Measurements from ENCODE around the gene FRMPD4. TPM values are rescaled to one million over a fixed set of nuclear protein-coding genes. Genes with fewer than 3 reads are reported as not detected.

The FRMPD4 gene
- total RNA-seq, 4 donors from 2014 or later, result under 0.01 to 0.39 (median 0.30) TPM; not detected in 1

DNA sequence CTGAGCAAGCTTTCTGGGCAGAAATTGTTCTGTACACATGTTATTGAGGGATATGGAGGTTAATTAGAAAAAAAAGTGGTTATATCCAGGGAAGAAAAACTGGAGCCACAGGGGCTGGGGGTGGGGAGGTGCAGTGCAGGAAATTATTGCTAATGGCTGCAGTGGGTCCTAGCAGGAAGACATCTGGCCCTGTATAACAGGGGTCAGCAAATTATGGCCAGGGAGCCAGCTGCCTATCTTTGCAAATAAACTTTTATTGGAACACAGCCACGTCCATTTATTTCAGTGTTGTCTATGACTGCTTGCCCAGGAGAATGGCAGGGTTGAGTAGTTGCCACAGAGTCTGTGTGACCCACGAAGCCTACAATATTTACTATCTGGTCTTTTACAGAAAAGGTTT is 629.6 kb downstream of the FRMPD4 start:
- Histone ChIP-seq H3K9me3 (no peaks in the 10 kb centered on the region), H3K36me3 (no peaks in the 10 kb centered on the region), H3K4me3 (no peak overlapping the region), H3K4me1 (no peaks in the 10 kb centered on the region), H3K27ac (no peak overlapping the region), H3K27me3 (peaks cover 0 to 8% of the 10 kb centered on the region in 2 donors)
- 33 to 46% methylated on average over 2 of the region's 2 CpGs for WGBS, 2 donors
- TF ChIP-seq EP300 (IDR thresholded peaks at IDR 0.05), result no peak
- no peak for TF ChIP-seq POLR2A (IDR thresholded peaks at IDR 0.05)
- no peak for TF ChIP-seq CTCF (IDR thresholded peaks at IDR 0.05)
- no peak for DNase-seq (ENCODE audit: low spot score in 2 of 2)

DNA sequence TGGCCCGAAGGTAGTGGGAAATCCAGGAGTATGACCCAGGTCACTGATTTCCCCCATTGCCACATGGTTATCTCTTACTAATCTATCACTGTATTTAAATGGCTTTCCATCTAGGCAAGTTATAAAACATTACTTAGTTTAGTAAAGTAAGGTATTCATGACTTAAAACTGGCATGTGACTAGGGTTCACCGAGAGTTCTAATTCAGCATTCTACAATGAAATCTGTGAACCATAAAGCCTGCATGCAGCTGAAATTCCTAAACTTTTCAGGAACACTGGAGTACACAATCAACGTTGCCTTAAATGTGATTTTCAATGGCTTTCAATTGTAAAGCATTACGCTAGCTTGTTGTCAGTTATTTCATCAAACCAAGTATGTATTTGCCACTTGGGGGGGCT is 630.2 kb downstream of the FRMPD4 start:
- no peaks in the 10 kb centered on the region for H3K9me3 ChIP-seq
- H3K36me3 ChIP-seq, result no peaks in the 10 kb centered on the region
- no peaks in the 10 kb centered on the region for H3K4me1 ChIP-seq
- no peak overlapping the region for H3K27ac ChIP-seq
- WGBS, 2 donors, result 89% methylated on average over 4 of the region's 4 CpGs
- TF ChIP-seq EP300 (IDR thresholded peaks at IDR 0.05) (no peak), POLR2A (IDR thresholded peaks at IDR 0.05) (no peak), CTCF (IDR thresholded peaks at IDR 0.05) (no peak)
- DNase-seq (ENCODE audit: low spot score in 2 of 2), result no peak
- H3K4me3 ChIP-seq, result no peak overlapping the region
- H3K27me3 ChIP-seq, result peaks cover 0 to 14% of the 10 kb centered on the region in 2 donors

- no peak for DNase-seq (ENCODE audit: low spot score in 2 of 2)
- H3K36me3 ChIP-seq, result no peaks in the 10 kb centered on the region
- H3K27me3 ChIP-seq, result peaks cover 0 to 27% of the 10 kb centered on the region in 2 donors
- no peak overlapping the region for H3K4me3 ChIP-seq
- TF ChIP-seq POLR2A (IDR thresholded peaks at IDR 0.05) (no peak), EP300 (IDR thresholded peaks at IDR 0.05) (no peak), CTCF (IDR thresholded peaks at IDR 0.05) (peak in 4 of 5 experiments; percentile 12 to 45 (median 28))
- no peak overlapping the region for H3K27ac ChIP-seq
- no peaks in the 10 kb centered on the region for H3K4me1 ChIP-seq
- whole genome bisulfite sequencing, 2 donors, result 34 to 51% methylated on average over 5 of the region's 5 CpGs
- H3K9me3 ChIP-seq, result no peaks in the 10 kb centered on the region
Measured at GRCh38 chrX:12770440-12770839, 632.2 kb downstream of the FRMPD4 start.

DNA sequence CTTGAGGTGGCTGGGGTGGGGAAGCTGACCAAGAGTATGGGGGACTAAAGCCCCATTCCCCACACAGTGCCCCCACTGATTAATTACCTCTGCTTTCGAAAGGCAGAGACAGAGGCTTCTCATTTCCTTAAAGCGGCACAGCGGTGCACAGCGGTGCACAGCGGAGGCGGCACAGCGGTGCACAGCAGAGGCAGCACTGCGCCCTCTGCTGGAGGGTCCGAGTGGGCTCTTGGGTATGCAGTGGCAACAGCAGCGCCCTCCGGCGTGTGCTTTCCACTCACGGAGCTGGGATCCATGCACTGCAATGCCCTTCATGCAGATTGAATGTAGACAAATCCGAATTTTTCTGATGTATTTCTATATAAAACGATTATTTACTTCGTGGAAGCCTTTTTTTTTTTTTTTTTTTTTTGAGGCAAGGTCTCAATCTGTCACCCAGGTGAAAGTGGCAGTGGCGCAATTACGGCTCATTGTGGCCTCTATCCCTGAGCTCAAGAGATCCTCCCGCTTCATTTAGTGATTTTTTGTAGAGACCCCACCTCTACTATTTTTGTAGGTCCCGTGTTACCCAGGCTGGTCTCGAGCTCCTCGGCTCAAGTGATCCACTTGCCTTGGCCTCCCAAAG is 633.3 kb downstream of the FRMPD4 start:
- DNase-seq (ENCODE audit: low spot score in 2 of 2), result peak in 1 of 2 donors; percentile 5

More for the DNA sequence above, 633.3 kb downstream of the FRMPD4 start:
- H3K4me1 ChIP-seq, result no peaks in the 10 kb centered on the region
- H3K27ac ChIP-seq, result no peak overlapping the region
- H3K9me3 ChIP-seq, result no peaks in the 10 kb centered on the region
- WGBS, 2 donors, result 42 to 44% methylated on average over 14 to 22 of the region's 22 CpGs
- no peak overlapping the region for H3K4me3 ChIP-seq
- no peaks in the 10 kb centered on the region for H3K36me3 ChIP-seq
- H3K27me3 ChIP-seq, result peaks cover 0 to 27% of the 10 kb centered on the region in 2 donors
- TF ChIP-seq CTCF (IDR thresholded peaks at IDR 0.05), result peak in 4 of 5 experiments; percentile 17 to 46 (median 28)
- TF ChIP-seq POLR2A (IDR thresholded peaks at IDR 0.05), result no peak

Small RNA genes within 50 kb of the gene (small RNA-seq; reads per million reads assigned to genes)
- gene AC119619.1 (not detected), gene RF00019 (not detected), gene RN7SKP290 (not detected)

Measured in tibial nerve (tissue), 4 donors.